ENCODE results near the gene STARD9.

DNA sequence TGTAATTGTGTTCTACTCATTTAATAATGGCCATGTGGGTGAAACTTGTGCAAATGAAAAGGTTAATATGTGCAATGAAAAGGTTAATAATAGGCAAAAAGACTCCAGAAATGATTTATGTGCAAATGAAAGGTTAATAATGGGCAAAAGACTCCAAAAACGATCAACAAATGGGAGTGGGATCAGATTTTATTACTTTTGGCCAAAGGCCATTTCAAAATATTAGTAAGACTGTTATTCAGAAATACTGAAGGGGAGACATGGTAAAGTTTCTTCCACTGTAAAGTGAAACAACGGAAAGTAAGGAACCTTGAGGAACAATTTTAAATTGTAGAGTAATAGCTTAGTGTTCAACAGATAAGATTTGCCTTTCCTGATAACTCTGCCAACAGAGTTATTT is 40.7 kb downstream of the STARD9 start:
- TF ChIP-seq ZSCAN25 (CRISPR knock-in tag; IDR thresholded peaks at IDR 0.05) (no peak), ZNF792 (CRISPR knock-in tag; IDR thresholded peaks at IDR 0.05) (no peak), JUND (CRISPR knock-in tag; IDR thresholded peaks at IDR 0.05) (no peak), ZSCAN30 (CRISPR knock-in tag; IDR thresholded peaks at IDR 0.05) (no peak), ZSCAN29 (CRISPR knock-in tag; conservative IDR thresholded peaks at IDR 0.05) (no peak), HNRNPLL (IDR thresholded peaks at IDR 0.05; ENCODE audit: low read depth, low read length, poor library complexity, severe bottlenecking) (no peak)
- TF ChIP-seq, protein P1, sequence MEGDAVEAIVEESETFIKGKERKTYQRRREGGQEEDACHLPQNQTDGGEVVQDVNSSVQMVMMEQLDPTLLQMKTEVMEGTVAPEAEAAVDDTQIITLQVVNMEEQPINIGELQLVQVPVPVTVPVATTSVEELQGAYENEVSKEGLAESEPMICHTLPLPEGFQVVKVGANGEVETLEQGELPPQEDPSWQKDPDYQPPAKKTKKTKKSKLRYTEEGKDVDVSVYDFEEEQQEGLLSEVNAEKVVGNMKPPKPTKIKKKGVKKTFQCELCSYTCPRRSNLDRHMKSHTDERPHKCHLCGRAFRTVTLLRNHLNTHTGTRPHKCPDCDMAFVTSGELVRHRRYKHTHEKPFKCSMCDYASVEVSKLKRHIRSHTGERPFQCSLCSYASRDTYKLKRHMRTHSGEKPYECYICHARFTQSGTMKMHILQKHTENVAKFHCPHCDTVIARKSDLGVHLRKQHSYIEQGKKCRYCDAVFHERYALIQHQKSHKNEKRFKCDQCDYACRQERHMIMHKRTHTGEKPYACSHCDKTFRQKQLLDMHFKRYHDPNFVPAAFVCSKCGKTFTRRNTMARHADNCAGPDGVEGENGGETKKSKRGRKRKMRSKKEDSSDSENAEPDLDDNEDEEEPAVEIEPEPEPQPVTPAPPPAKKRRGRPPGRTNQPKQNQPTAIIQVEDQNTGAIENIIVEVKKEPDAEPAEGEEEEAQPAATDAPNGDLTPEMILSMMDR (CRISPR knock-in tag; IDR thresholded peaks at IDR 0.05) = no peak
